H1 (cell line): ENCODE measurements around the gene TMEM125. TPM values are rescaled to one million over a fixed set of nuclear protein-coding genes. Genes with fewer than 3 reads are reported as not detected.

Source experiments
- CTCF ChIA-PET: fragments of 300-600 bp; sonication (Branson Sonifier 250); formaldehyde crosslinking; loops from one replicate; lab custom pipeline; 2021; ENCODE audit not compliant: partially characterized antibody; lab: Charles Lee
- POLR2A ChIA-PET: fragments of 300-600 bp; sonication (Branson Sonifier 250); formaldehyde crosslinking; loops from one replicate; lab custom pipeline; 2021; ENCODE audit warnings: inconsistent platforms; ENCODE audit not compliant: partially characterized antibody; lab: Charles Lee
- DNase-seq, 2 experiments: peaks; one replicate each; pipeline versions ENCODE4 v3.0.0 to v3.0.0-alpha.2; 2010 to 2022; ENCODE audit warnings: low spot score in 2 of 2, low read depth in 1 of 2, mixed read lengths in 1 of 2
- FAIRE-seq: peaks from 2 replicates; lab custom pipeline; 2011; peaks lifted over from hg19 to GRCh38; lab: Jason Lieb, UNC
- H2AFZ ChIP-seq: 2 replicates; pipeline ENCODE4 v1.8.1; 2012; ENCODE audit warnings: low read length, inconsistent platforms
- H2AK5ac ChIP-seq: 2 replicates; pipeline ENCODE4 v1.6.1; 2013; ENCODE audit warnings: low read depth, low read length
- H2BK120ac ChIP-seq: replicated peaks from 2 replicates; pipeline ENCODE3; 2013; ENCODE audit warnings: low read depth, low read length, inconsistent platforms
- H2BK12ac ChIP-seq: 2 replicates; pipeline ENCODE4 v1.6.1; 2013; ENCODE audit warnings: low read depth, low read length
- H2BK15ac ChIP-seq: 2 replicates; pipeline ENCODE4 v1.6.1; 2013; ENCODE audit warnings: low read length
- H2BK20ac ChIP-seq: 2 replicates; pipeline ENCODE4 v1.6.1; 2013; ENCODE audit warnings: low read length
- H2BK5ac ChIP-seq: 2 replicates; pipeline ENCODE4 v1.6.1; 2013; ENCODE audit warnings: low read depth, low read length
- H3K14ac ChIP-seq: 2 replicates; pipeline ENCODE4 v1.6.1; 2013; ENCODE audit warnings: inconsistent platforms; ENCODE audit not compliant: insufficient read length
- H3K18ac ChIP-seq: 2 replicates; pipeline ENCODE4 v1.6.1; 2013; ENCODE audit warnings: low read length; ENCODE audit errors: extremely low read depth
- H3K23ac ChIP-seq: 2 replicates; pipeline ENCODE4 v1.6.1; 2013; ENCODE audit warnings: inconsistent platforms; ENCODE audit not compliant: insufficient read length
- H3K23me2 ChIP-seq: 2 replicates; pipeline ENCODE4 v1.6.1; 2013; ENCODE audit warnings: low read depth, low read length
- H3K27ac ChIP-seq: 2 replicates; pipeline ENCODE4 v1.6.1; 2011; ENCODE audit warnings: low read depth, low read length, inconsistent platforms
- H3K27me3 ChIP-seq, 4 experiments: replicated peaks in 1 of 4; 1 replicate in 1 of 4; 2 replicates in 3 of 4; pipeline versions ENCODE4 v1.6.1 to v1.8.1; 2011 to 2013; ENCODE audit warnings: low read length in 3 of 4, mild to moderate bottlenecking in 3 of 4, inconsistent platforms in 2 of 4, mixed read lengths in 2 of 4, moderate library complexity in 1 of 4; ENCODE audit not compliant: control insufficient read depth in 3 of 4, insufficient read depth in 3 of 4; ENCODE audit errors: extremely low read depth in 1 of 4
- H3K36me3 ChIP-seq, 4 experiments: 2 replicates each; pipeline versions ENCODE4 v1.6.1 to v1.8.1; 2011 to 2013; ENCODE audit warnings: mild to moderate bottlenecking in 4 of 4, low read length in 3 of 4, moderate library complexity in 2 of 4, control low read depth in 1 of 4, inconsistent platforms in 1 of 4; ENCODE audit not compliant: insufficient read depth in 4 of 4, control insufficient read depth in 2 of 4
- H3K4ac ChIP-seq: replicated peaks from 2 replicates; pipeline ENCODE3; 2013; ENCODE audit warnings: low read length, low read depth, mixed read lengths, inconsistent platforms; ENCODE audit not compliant: insufficient read length
- H3K4me1 ChIP-seq, 4 experiments: replicated peaks in 1 of 4; 1 replicate in 1 of 4; 2 replicates in 3 of 4; pipeline versions ENCODE4 v1.6.1 to v1.8.1; 2011 to 2013; ENCODE audit warnings: low read length in 3 of 4, inconsistent platforms in 2 of 4, mixed read lengths in 1 of 4; ENCODE audit not compliant: insufficient read depth in 4 of 4, control insufficient read depth in 3 of 4
- H3K4me2 ChIP-seq, 2 experiments: 2 replicates each; pipeline versions ENCODE4 v1.6.1 to v1.8.1; 2011 to 2013; ENCODE audit warnings: low read depth in 2 of 2, low read length in 2 of 2, control low read depth in 1 of 2, inconsistent platforms in 1 of 2, mild to moderate bottlenecking in 1 of 2; ENCODE audit not compliant: insufficient read depth in 1 of 2
- H3K4me3 ChIP-seq, 4 experiments: fragments of 200-600, 300-600 bp in 1 of 4; sonication (generic), shearing (Covaris generic), sonication (Bioruptor Twin) in 1 of 4; 2 replicates each; pipeline versions ENCODE4 v1.5.1 to v1.8.1; 2011 to 2016; ENCODE audit warnings: low read length in 4 of 4, low read depth in 3 of 4, control low read depth in 2 of 4, inconsistent platforms in 2 of 4, mild to moderate bottlenecking in 2 of 4, mixed read lengths in 1 of 4, moderate library complexity in 1 of 4; ENCODE audit not compliant: insufficient read depth in 2 of 4; ENCODE audit errors: extremely low read depth in 1 of 4
- H3K56ac ChIP-seq: replicated peaks from 2 replicates; pipeline ENCODE3; 2013; ENCODE audit warnings: low read depth, mild to moderate bottlenecking, mixed read lengths, low read length, inconsistent platforms; ENCODE audit not compliant: insufficient read length
- H3K79me1 ChIP-seq: 2 replicates; pipeline ENCODE4 v1.6.1; 2013; ENCODE audit warnings: low read depth, low read length, control low read depth
- H3K79me2 ChIP-seq, 2 experiments: 2 replicates each; pipeline versions ENCODE4 v1.6.1 to v1.8.1; 2012 to 2013; ENCODE audit warnings: low read length in 2 of 2, mild to moderate bottlenecking in 2 of 2, inconsistent platforms in 1 of 2; ENCODE audit not compliant: insufficient read depth in 2 of 2, control insufficient read depth in 1 of 2
- H3K9ac ChIP-seq, 4 experiments: replicated peaks in 1 of 4; 1 replicate in 1 of 4; 2 replicates in 3 of 4; pipeline versions ENCODE4 v1.6.1 to v1.8.1; 2011 to 2013; ENCODE audit warnings: low read depth in 3 of 4, low read length in 3 of 4, control low read depth in 2 of 4, mild to moderate bottlenecking in 2 of 4, moderate library complexity in 2 of 4, inconsistent platforms in 1 of 4; ENCODE audit errors: extremely low read depth in 1 of 4
- H3K9me3 ChIP-seq, 2 experiments: 2 replicates each; pipeline versions ENCODE4 v1.6.1 to v1.8.1; 2012 to 2013; ENCODE audit warnings: mild to moderate bottlenecking in 2 of 2, moderate library complexity in 2 of 2, control low read depth in 1 of 2, inconsistent platforms in 1 of 2, low read depth in 1 of 2, low read length in 1 of 2, mixed read lengths in 1 of 2; ENCODE audit not compliant: insufficient read depth in 2 of 2
- H4K20me1 ChIP-seq, 2 experiments: replicated peaks in 1 of 2; 2 replicates each; pipeline versions ENCODE3 to v1.8.1; 2011 to 2013; ENCODE audit warnings: inconsistent platforms in 2 of 2, low read length in 2 of 2, mild to moderate bottlenecking in 1 of 2; ENCODE audit not compliant: insufficient read depth in 2 of 2, control insufficient read depth in 1 of 2
- H4K5ac ChIP-seq: 2 replicates; pipeline ENCODE4 v1.6.1; 2013; ENCODE audit warnings: low read length, low read depth, mixed read lengths, inconsistent platforms; ENCODE audit not compliant: insufficient read length
- H4K8ac ChIP-seq: 2 replicates; pipeline ENCODE4 v1.8.0; 2013; ENCODE audit warnings: mild to moderate bottlenecking, moderate library complexity, low read length, inconsistent platforms; ENCODE audit not compliant: insufficient read depth; ENCODE audit errors: extremely low read depth
- H4K91ac ChIP-seq: replicated peaks from 2 replicates; pipeline ENCODE3; 2013; ENCODE audit warnings: low read length, mixed read lengths, inconsistent platforms; ENCODE audit not compliant: insufficient read length
- EP300 ChIP-seq, 2 experiments: IDR thresholded peaks; 1 replicate in 1 of 2; 2 replicates in 1 of 2; pipeline ENCODE4 v1.6.1; 2011 to 2012; ENCODE audit warnings: low read depth in 2 of 2, low read length in 2 of 2, mild to moderate bottlenecking in 2 of 2, borderline replicate concordance in 1 of 2, inconsistent platforms in 1 of 2, moderate library complexity in 1 of 2
- JUND ChIP-seq: IDR thresholded peaks from 2 replicates; pipeline ENCODE4 v1.6.1; 2011; ENCODE audit warnings: mild to moderate bottlenecking, improper control_type of control experiment, low read length
- TAF1 ChIP-seq: IDR thresholded peaks from 2 replicates; pipeline ENCODE4 v1.6.1; 2011; ENCODE audit warnings: mild to moderate bottlenecking, low read depth, low read length
- WGBS, 2 experiments: shearing (Covaris generic) in 1 of 2; methylation state at CpG; one replicate each; pipeline versions ENCODE4 v1.1.6 to v1.1.7; 2013 to 2015; ENCODE audit warnings: low lambda C conversion rate in 2 of 2, mixed read lengths in 2 of 2, inconsistent platforms in 1 of 2, low coverage in 1 of 2, missing lambda C conversion rate in 1 of 2; ENCODE audit not compliant: insufficient replicate concordance in 2 of 2, insufficient coverage in 1 of 2, insufficient read length in 1 of 2; ENCODE audit errors: extremely low coverage in 1 of 2, missing lambda C conversion rate in 1 of 2; 5-methylcytosine and 5-hydroxymethylcytosine counted together
- polyA plus RNA-seq, 7 experiments: library from polyadenylated mRNA; depleted of rRNA in 3 of 7; stranded (reverse) in 5 of 7; unstranded in 2 of 7; fragments of >200 nt in 5 of 7; fragments of 200-250 nt in 2 of 7; gene quantifications; 1 replicate in 5 of 7; 2 replicates in 1 of 7; 4 replicates in 1 of 7; pipeline versions ENCODE4 v1.2.1 to v1.2.3, GENCODE V29; 2011 to 2013; ENCODE audit warnings: missing spikeins in 2 of 7, mixed read lengths in 2 of 7
- total RNA-seq: library from RNA; stranded (reverse); fragmentation: NEBNext Ultra II Directional; extraction: Animal tissue kit (Norgen Biotek cat#: 25700); gene quantifications from 2 replicates; pipeline ENCODE4 v1.2.1, GENCODE V29; 2021

TMEM125 gene
- total and polyA plus RNA-seq, 2 of the 8 experiments (the other 6 are each of a cell fraction or from before 2014, with no cell fraction given), result 26.5 to 46.7 TPM

DNA sequence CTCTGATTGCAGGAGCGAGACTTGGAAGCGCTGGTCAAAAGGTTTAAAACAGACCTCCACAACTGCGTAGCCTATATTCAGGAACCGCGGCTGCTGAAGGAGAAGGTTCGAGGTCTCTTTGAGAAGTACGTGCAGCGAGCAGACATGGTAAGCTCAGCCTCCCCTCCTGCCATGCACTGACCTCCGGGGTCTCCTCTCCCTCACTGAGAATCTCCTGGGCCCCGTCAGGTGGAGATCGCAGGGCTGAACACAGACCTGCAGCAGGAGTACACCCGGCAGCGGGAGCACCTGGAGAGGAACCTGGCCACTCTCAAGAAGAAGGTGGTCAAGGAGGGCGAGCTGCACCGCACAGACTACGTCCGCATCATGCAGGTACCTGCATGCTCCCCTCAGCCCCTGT is 35.5 kb upstream of the TMEM125 start:
- H3K9ac ChIP-seq, result no peak overlapping the region
- H4K5ac ChIP-seq, result no peak overlapping the region
- H3K36me3 ChIP-seq, result no peaks in the 10 kb centered on the region
- H2BK5ac ChIP-seq, result no peak overlapping the region
- H2BK15ac ChIP-seq, result no peak overlapping the region
- H3K4ac ChIP-seq, result no peak overlapping the region
- no peak overlapping the region for H3K14ac ChIP-seq
- no peak for TF ChIP-seq TAF1
- TF ChIP-seq EP300 (IDR thresholded peaks at IDR 0.05; ENCODE audit: borderline replicate concordance in 1 of 2, low read depth in 2 of 2, low read length in 2 of 2), result no peak
- TF ChIP-seq JUND, result no peak
- no peak overlapping the region for H2BK12ac ChIP-seq
- H3K27ac ChIP-seq, result no peak overlapping the region
- no peak overlapping the region for H3K18ac ChIP-seq
- ChIA-PET CTCF (interaction anchor here (0.6 to 2.1 kb wide), 12 partner anchors 33 to 510 kb away, joined by 3 to 7 read pairs (median 4); partner anchors contain the start of genes C1orf210 and CDC20), POLR2A (interaction anchor here (1.1 to 1.8 kb wide), 2 partner anchors 124 to 181 kb away, joined by 3 to 5 read pairs; partner anchors contain the start of gene CDC20)
- no peak overlapping the region for H2BK20ac ChIP-seq
- H2AFZ ChIP-seq, result no peak overlapping the region
- no peak overlapping the region for H3K4me2 ChIP-seq
- 91% methylated on average over 15 of the region's 17 CpGs; no CpG with 5 or more reads in 1 of the 2 experiments for WGBS, 2 experiments
- no peak overlapping the region for H2BK120ac ChIP-seq
- H3K4me1 ChIP-seq, result peaks cover 0 to 4% (median 3%) of the 10 kb centered on the region in 4 experiments; a peak in 2 of 7 replicates
- no peak for FAIRE-seq
- H3K23me2 ChIP-seq, result no peaks in the 10 kb centered on the region
- no peaks in the 10 kb centered on the region for H3K27me3 ChIP-seq
- H4K91ac ChIP-seq, result no peak overlapping the region
- H3K9me3 ChIP-seq, result no peaks in the 10 kb centered on the region
- no peak overlapping the region for H2AK5ac ChIP-seq
- no peaks in the 10 kb centered on the region; the same call in 1 of the 2 replicates for H3K79me1 ChIP-seq
- H3K79me2 ChIP-seq, result no peaks in the 10 kb centered on the region
- no peak overlapping the region for H3K4me3 ChIP-seq
- no peak overlapping the region for H3K56ac ChIP-seq
- peak overlapping the region; percentile 79; the same call in 1 of the 2 replicates for H4K8ac ChIP-seq
- no peak for DNase-seq
- H3K23ac ChIP-seq, result no peak overlapping the region
- H4K20me1 ChIP-seq, result no peaks in the 10 kb centered on the region
